Adrenal gland (tissue), 5 donors: Measurements from ENCODE around the gene CAMK1G.

ENCODE experiments used
- POLR2A ChIP-seq, 2 donors: fragments of 450-650 bp; IDR thresholded peaks; one replicate each; pipeline ENCODE4 v1.6.1; 2017; ENCODE audit warnings: antibody characterized with exemption in 2 of 2, mild to moderate bottlenecking in 2 of 2, moderate library complexity in 1 of 2
- TF ChIP-seq, protein P1 (sequence below), 6 experiments: fragments of 450-650 bp in 4 of 6; fragments of 200-600 bp in 2 of 6; sonication (generic) in 1 of 6; IDR thresholded peaks; 1 replicate in 5 of 6; 2 replicates in 1 of 6; pipeline versions ENCODE4 v1.5.1 to v1.8.0; 2016 to 2021; ENCODE audit warnings: antibody characterized with exemption in 6 of 6, mild to moderate bottlenecking in 2 of 6, moderate library complexity in 1 of 6
- donor health status: DM: no; HTN: no; CAD: no.

DNA sequence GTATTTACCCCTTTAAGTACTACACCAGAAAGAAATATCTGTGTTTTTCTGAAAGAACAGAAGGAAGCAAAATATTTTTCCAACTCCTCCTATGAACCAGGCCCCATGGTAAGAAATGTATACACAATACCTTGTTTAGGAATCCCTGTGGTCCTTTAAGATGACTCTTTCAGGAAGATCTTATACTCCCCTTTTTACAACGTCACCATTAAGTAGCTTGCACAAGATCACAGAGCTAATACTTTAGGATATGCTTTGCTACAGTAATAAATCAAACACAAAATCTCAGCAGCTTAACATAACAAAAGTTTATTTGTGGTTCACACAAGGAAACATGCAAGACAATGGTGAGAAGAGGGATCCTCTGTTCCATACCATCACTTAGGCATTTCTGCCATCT lies 77.6 kb downstream of the CAMK1G start:
- TF ChIP-seq, protein P1, sequence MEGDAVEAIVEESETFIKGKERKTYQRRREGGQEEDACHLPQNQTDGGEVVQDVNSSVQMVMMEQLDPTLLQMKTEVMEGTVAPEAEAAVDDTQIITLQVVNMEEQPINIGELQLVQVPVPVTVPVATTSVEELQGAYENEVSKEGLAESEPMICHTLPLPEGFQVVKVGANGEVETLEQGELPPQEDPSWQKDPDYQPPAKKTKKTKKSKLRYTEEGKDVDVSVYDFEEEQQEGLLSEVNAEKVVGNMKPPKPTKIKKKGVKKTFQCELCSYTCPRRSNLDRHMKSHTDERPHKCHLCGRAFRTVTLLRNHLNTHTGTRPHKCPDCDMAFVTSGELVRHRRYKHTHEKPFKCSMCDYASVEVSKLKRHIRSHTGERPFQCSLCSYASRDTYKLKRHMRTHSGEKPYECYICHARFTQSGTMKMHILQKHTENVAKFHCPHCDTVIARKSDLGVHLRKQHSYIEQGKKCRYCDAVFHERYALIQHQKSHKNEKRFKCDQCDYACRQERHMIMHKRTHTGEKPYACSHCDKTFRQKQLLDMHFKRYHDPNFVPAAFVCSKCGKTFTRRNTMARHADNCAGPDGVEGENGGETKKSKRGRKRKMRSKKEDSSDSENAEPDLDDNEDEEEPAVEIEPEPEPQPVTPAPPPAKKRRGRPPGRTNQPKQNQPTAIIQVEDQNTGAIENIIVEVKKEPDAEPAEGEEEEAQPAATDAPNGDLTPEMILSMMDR (IDR thresholded peaks at IDR 0.05): no peak
- no peak for TF ChIP-seq POLR2A (IDR thresholded peaks at IDR 0.05)
